Activated CD4-positive, alpha-beta T cell treated with anti-CD3 and anti-CD28 coated beads for 48 hours (primary cell): ENCODE results near the gene SCN8A.

Experiments used
- DNase-seq: peaks from one replicate; pipeline ENCODE4 v3.0.0-alpha.2; 2020

SCN8A gene

DNA sequence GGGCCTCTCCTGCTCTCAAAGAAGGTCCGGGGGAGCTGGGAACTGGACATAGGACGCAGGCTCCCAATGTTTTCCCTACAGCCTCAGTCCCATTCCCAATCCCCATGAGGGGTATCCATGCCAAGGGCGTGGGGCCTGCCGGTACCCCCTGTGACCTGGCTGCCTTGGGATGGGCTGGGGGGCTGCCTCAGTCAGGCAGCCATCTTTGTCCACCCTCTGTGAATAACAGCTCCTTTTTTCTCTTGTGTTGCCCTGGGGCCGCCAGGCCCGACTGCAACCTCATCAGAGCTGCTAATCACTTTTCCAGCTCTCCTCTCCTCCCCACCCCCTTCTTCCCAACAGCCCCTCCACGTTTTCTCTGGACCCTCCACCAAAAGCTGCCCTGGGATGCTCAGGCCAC is 246.3 kb downstream of the SCN8A start:
- DNase-seq = no peak

DNA sequence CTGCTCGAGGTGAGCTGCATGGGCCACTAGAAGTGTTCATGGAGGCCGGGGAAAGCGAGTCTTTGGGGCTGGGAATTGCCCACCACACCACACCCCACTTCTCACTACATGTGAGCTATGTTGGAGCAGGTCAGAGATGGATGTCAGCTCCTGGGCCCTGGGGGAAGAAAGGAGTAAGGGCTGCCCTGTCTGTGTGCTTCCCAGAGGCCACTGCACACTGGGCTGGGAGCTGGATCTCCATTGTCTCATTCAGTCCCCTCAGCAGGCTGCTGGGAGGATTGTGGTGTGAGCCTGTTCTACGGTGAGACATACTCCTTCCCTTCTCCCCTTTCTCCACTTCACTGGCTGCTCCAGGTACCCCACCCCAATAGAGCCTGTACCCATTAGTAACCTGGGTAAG is 247.0 kb downstream of the SCN8A start:
- no peak for DNase-seq

DNA sequence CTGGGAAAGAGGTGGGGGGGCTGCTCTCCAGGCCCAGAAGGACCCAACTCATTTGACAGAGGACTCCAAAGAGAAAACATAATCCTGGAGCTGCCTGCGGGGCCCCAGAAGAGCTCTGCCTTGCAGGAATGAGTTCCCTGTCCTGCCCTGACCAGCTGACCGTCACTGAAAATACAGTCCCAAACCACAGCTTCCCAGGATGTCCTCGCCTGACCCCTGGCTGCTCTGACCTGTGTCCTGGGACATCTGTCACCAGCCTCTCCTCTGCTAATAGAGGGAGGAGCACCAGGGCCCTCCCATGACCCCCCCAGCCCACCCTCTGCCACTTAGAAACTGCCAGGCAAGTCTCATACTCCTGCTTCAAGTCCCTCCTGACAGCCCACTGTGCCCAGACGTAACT is 247.7 kb downstream of the SCN8A start:
- DNase-seq = no peak

DNA sequence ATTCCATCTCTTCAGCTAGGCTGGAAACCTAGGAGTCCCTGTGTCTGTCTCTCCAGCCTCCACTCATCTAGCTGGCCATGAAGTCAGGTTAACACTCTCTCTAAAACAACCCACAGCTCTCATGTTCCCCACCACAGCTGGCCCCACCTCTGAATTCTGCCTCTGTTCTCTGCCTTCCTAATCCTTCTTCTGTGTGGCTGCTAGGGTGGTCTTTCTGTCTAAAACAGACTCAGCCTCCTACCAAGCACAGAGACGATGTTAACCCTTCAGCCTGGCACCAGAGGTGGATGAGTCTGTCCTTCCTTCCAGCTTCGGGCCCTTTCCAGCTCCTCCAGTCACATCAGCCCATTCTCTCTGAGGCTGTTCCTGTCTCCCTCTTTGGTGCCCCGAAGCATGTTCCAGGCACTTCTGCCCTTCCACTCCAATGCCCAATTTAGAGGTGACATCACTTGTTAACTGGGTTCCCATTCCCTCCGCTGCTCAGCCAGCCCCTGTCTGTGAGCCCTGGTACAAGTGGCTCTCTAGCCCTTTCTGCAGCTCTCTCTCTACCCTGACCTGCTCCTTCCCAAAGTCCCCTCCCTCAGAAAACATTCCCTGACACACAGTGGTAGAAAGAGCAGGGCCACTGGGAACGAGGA is 248.4 kb downstream of the SCN8A start:
- DNase-seq = no peak

DNA sequence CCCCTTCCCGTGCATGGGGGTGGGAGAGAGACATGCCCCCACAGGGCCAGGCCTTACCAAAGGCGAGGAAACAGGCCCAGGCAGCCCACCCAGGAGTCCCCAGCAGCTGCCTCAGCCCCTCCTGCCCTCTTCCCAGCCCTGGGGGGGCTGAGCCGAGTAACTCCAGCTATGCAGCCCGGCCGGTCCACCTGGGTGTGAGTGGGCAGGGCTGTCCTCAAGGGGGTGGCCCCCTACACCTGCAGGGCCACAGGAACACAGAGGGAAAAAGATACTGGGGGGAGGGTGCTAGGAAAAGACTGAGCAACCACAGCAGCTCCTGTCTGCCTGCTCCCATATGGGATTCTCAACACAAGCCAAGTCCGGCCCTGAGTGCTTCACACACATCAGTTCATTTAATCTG is 249.9 kb downstream of the SCN8A start:
- no peak for DNase-seq

DNA sequence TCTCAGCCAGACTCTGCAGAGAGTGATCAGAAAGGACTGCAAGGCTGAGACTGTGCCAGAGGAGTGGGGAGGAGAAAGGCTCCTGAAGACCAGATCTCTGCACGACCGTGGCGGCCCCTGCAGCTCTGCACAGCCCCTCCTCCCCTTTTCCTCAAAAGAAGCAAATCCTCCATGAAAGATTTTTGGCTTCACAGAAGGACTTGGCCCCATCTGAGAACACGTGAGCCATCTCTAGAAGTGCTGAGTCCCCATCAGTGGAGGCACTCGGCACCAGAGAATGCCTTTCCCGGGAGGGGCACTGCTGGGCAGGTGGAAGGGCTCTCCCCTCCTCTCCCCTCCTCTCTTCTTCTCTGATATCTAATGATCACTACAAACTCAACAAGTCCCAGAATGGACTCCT is 250.7 kb downstream of the SCN8A start:
- DNase-seq = no peak

DNA sequence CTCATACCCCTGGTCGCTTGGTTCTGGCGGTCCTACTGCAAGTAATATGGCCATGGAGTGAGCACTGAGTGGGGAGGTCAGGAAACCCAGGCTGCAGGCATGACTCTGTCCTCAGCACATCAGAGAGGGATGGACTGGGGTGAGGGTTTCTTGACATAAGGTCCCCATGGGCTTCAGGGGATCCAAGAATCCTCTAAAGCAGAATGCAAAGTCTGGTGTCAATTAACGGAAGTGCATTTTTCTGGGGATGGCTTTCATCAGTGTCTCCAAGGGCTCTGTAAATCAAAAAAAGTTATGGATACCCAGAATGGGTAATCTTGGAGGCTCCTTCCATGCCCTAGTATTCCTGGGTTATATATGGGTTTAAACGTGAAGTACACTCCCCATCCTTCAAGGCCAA is 253.8 kb downstream of the SCN8A start:
- no peak for DNase-seq

DNA sequence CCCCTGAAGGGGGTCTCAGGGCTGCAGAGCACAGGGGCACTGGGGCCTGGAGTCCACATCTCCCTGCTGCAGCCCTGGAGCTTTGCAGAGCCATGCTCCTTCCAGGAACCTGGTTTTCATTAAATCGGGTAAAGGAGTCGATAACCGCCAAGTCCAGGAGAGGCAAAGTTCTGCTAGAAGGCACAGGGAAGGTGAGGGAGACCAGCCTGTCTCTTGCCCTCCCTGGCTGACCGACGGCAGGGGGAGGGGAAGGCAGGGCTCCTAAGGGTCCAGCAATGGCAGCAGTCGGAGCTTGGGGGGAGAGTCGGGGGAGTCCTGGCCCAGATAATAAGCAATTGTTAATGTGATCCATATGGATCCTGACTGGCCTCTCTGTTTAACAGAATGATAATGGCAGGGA is 254.4 kb downstream of the SCN8A start:
- no peak for DNase-seq

DNA sequence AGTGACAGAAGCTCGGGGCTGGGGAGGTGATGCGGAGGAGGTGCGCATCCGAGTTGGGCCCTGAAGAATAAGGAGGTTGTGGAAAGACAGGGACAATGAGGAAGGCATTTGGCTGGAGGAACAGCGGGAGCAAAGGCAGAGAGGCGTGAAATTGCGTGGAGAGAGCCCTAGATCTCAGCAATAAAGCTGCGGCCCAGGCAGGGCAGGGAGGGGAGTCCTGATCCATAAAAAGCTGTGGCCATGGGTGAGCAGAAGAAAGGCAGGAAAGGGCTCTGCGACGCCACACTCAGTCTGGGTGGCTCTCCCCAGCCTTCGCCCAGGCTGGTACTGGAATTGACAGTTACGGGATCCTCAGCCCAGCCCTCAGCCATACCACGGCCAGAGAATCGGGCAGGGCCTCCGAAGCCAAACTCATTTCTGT is 255.2 kb downstream of the SCN8A start:
- no peak for DNase-seq

DNA sequence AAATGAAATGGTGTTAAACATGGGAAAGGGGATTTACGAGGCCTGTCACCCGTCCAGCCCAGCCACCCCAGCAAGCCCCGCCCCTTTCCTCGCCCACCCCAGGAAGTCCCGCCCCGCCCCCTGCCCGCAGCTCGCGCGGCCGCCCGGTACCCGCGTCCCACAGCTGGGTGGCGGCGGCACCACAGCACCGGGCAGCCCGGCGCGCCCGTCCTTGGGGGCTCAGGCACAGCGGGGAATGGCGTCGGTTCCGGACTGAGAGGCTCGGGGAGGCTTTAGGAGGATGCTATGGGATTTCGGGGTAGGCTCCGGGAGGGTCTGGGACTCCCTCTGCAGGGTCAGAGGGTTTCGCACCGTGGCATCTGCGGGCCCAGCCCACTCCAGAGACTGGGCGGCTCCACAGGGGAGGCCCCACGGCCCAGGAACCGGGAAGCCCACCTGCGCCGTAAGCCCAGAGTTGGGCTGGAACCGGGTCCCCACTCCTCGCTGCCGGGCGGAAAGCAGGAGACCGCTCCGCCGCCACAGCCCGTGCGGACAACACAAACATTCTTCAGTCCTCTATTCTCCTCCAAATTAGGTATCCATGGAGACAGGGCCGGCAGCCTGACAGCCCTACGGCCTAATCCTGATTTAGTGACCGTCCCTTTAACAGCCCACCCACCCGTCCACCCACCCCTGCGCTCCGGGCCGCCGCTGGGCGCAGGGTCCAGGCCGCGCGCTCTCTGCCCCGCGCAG is 256.0 kb downstream of the SCN8A start:
- DNase-seq = peak; percentile 49

DNA sequence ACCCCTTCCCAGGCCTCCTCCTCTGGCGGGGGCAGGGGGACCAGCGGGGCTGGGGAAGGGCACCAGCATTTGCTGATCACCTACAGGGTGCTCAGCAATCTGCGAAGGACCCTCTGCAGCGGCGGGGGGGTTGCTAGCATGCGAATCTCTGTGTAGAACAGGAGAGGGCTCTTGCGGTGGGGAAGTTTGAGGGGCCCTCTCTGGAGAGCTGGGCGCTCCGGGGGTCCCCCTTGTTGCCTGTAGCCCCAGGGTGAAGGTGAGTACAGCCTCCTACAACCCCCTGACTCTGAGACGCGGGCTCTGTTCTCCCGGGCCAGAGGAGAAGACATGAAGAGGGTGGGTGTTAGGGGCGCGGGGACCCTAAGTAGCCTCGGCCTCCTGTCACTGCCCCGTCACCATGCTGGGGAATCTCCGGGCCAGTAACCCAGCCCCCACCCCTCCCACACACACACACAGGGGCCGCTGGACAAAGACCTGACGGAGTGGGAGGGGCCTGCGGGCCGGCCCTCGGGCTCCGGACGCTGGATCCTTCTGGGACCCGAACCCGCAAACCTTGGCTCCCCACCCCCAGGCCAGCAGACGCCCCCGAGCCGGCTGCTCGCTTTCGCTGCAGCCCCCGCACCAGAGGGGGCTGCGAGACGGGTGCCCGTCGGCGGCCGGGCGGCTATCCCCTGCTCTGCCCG is 256.8 kb downstream of the SCN8A start:
- DNase-seq = no peak

DNA sequence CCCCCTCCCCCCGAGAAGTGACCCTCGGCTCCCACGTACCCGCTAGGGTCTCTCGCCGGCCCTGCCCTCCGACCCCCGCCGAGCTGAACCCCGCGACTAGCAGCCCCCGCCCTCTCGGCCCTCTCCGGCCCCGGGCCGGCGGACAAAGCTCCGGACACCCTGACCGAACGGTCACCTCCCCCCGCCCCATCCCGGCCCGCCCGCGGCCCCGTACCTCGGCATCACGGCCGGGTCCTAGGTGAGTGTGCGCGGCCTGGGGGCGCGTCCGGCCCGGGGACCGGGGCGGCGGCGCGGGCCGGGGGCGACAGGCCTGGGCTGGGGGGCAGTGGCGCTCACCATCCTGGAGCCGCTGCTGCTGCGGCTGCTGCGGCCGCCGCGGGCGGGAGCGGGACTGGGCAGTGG is 257.3 kb downstream of the SCN8A start, which contains the start of gene FIGNL2:
TSS of gene FIGNL2 (minus strand) at position 393 of the 402 bp plus-strand sequence. CDS start 26,305 bp downstream, outside the sequence.
- no peak for DNase-seq

DNA sequence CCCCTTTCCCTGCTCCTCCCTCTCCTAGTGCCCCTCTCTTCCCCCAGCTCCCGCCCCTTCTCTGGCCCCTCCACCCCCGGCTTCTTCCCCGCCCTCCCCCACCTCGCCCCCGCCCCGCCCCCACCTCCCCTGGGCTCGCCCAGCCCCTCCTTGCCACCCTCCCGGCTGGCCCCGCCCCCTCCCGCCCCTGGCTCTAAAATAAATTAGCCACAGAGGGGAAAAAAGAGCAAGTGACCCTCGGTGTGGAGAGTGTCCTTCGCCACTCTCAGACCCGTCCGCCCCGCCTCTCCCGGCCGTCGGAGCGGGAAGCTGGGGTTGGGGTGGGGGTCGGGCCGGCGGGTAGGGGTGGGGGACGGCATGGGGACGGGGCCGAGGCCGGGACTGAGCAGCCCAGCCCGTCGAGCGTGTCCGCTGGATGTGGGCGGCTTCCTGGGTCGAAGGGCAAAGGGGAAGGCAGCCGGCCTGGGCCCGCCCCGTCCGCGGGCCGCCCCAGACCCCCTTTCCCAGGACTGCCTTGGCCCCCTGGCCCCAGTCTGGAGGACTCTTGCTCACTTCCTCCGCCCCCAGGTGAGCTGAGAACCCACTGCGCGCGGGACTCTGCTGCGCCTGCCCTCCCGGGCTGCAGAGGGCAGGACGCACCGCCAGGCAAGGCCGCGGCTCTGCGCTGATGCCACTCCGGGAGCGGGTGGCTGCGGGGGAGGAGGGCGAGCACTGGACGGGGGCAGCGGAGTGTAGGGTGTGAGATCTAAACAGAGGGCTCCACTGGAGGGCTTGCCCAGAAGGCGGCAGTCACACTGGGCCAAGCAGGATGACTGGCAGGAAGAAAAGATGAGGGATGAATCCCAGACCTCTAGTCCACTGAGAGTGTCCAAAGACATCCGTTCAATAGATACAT is 258.1 kb downstream of the SCN8A start:
- no peak for DNase-seq

DNA sequence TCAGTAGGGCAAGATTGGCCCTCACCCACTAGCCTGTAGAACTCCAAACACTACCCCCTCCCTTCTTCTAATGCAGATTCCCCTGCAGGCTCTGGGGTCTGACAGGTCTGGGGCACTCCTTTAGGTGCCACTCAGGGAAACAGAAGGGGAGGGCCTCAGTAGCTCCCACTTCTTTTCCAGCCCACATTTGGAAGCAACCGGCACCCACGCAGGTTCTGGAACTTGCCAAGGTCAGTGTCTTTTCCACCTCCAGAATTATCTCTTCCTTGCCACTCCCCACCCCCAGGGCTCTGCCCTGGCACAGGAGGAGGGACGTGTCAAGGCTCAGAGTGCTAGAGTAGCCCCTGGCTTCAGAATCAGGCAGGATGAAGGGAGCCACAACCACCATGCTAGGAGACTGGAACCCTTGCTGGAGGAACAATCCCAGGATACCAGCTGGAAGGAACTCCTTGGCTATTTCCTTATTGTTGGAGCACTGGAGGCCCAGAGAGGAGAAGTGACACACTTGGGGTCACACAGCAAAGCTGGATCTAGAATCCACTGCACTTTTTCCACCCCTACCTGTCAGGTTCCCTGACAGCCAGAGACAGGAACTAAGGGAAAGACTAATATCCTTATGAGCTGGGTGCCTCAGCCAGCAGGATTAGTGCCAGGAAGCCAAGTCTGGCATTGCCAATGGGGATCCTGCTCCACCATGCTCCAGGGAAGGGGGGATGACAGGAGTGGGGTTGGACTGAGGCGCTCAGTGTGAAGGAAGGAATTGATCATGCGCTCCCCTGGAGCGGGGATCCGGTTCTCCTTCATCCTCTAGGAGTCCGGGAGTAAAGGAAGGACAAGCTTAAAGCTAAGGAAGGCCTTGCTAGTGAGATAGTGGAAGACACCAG is 259.3 kb downstream of the SCN8A start:
- no peak for DNase-seq

DNA sequence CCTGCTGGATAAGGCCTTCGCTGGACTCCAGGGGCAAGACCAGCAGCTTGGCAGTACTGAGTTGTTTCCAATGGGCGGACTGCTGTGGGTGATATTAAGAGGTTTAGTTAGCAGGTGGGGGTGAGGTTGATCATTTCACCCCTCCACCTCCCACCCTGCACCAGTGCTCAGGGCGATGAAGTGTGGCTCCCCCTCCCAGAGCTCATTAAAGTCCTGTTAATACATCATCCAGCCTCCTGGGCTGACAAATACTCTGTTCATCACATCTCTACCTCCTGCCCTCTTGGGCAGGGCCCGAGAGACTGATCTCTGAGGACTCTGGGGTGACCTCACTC is 259.9 kb downstream of the SCN8A start:
- no peak for DNase-seq

DNA sequence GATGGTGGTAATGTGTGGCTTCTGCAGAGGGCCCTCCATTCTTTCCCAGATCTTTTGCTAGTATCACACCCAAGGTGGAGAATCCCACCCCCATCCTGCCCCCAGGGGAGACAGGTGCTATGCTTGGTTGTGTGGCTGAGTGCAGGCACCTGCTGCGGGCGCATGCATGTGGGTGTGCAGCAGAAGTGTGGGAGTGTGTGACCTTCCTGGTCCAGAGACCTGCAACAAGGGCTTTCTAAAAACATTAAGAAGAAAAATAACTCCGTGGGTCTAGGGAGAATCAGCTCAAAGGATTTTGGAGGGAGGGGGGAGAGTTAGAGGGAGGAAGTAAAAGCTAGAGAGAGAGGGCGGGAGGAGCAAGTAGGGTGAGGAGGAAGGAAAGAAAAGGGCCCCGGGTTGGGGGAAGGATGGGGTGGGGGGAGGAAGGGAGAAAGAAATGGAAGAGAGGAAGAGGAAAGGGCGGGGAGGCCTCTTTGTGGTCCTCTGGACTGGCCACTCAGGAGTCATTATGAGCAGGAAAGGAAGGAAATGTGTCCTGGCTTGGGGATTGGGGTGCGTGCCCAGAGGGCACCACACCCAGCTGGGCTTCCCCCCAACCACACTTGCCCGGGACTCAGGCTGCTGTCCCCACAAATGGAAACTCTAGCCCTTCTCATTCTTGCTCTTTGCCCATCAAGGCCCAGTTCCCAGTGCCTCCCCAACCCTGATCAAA is 260.5 kb downstream of the SCN8A start:
- DNase-seq = no peak

DNA sequence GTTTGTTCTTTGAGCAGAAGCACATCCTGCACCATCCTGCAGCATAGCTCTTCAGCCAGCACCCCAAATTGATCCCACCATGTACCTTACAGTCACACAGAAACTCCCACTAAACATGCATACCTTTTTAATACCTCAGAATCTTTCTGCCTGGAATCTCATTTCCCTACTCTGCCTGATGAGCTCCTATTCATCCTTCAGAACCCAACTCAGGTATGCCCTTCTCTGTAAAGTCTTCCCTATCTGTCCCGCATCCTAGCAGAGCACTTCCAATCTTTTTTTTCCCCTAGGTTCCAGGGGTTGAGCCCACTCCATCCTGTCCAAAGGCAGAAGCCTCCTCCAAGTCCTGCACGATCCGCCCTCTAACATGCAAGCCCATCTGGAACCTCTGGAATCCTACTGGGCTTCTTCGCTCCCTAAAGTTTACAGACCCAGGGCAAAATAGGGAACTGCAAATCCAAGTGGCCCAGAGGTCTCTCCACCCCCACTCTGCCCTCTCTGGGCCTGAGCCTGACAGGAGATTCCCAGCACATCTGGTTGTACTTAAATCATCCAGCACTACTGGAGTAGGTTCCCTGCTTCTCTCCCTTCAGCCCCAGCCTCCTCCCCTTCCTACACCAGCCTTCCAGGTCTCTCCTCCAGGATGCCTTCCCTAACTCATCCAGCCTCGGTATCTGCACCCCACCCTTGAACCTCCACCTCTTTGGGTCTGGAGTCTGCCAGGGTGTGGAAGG is 261.5 kb downstream of the SCN8A start:
- DNase-seq = no peak

DNA sequence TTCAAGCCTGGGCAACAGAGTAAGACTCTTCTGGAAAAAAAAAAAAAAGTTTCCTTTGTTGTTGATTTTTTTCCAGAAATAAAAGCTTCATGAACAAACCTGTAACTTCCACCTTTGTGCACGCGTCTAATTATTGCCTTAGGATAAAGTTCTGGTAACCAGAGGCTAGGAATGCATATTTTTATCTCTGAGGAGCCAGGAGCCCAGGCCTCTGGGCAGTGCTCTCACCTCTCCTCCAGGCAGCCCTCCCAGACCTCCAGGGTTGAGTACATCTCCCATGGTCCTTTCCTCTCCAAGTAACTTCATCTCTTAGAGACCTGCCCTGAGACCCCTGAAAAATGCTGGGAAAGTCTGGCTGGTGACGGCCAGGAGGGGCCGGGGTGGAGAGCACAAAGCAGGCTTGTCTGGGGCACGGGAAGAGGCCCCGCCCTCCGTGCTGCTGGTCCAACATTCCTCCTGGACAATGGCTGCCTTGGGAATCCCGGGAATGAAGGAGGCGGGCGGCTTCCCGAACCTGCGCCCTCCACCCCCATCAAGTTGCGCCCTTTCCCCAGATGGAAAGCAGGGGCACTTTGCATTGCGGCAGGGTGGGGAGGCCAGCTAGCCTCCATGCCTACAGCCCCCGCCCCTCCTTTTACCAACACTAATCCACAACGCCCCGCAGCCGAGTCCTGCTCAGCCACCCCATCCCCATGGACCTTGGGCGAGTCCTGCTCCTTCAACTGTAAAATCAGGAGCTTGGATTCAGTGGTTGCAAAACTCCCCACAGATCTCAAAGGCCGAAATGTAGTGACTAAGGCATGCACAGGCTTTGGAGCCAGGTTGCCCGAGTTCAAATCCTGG is 264.8 kb downstream of the SCN8A start:
- DNase-seq = no peak

DNA sequence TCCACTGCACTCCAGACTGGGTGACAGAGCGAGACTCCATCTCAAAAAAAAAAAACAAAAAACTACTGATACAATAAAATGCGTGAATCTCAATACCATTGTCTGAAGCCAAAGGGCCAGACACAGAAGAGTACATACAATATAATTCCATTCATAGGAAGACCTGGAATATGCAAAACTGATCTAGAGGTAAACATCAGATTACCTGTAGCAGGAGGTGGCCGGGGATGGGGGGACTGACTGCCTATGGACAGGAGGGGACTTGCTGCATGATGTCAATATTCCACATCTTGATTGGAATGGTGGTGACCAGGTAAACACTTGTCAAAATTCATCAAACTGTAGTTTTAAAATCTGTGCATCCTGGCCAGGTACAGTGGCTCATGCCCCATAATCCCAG is 270.0 kb downstream of the SCN8A start:
- no peak for DNase-seq
